GM18508 (cell line): Measurements from ENCODE around the gene AVP.
"Not testable (repeated sequence)": the region's sequence is repeated elsewhere in the genome, so short reads cannot be mapped to it uniquely, and the experiment has no call there.

ENCODE experiments used
- ATAC-seq: cut with Tn5 transposase; IDR thresholded peaks from one replicate; pipeline ENCODE4 v1.9.1; 2021; ENCODE audit warnings: moderate number of reproducible peaks; ENCODE audit not compliant: insufficient read depth, unreplicated experiment

The AVP gene

DNA sequence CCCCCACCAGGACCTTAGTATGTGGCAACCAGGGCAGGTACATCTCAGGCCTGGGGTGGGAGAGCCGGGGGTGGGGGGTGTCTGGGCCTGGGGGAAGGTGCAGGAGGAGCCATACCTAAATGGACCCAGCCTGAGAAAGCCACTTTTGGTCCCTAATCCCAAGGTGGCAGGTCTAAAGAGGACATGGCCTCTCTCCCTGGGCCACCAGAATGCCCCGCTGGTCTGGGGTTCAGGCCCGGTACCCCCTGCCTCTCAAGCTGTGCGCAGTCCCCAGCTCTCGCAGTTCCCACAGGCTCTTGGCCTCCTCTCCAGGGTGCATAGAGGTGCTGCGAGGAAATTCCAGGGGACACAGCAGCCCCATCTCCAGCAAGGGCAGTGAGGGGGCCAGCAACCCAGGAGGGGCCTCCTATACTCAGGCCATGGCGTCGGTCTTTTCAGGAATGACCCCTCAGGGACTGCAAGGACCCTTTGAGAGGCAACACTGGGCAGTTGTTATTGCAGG is 1.1 kb upstream of the AVP start:
- no peak for ATAC-seq

- ATAC-seq, result no peak
These were observed 449 bp upstream of the AVP start for GRCh38 chr20:3084986-3085360.

GRCh38 chr20:3082955-3083952 is 1.3 kb downstream of the AVP start:
- ATAC-seq, result no peak

DNA sequence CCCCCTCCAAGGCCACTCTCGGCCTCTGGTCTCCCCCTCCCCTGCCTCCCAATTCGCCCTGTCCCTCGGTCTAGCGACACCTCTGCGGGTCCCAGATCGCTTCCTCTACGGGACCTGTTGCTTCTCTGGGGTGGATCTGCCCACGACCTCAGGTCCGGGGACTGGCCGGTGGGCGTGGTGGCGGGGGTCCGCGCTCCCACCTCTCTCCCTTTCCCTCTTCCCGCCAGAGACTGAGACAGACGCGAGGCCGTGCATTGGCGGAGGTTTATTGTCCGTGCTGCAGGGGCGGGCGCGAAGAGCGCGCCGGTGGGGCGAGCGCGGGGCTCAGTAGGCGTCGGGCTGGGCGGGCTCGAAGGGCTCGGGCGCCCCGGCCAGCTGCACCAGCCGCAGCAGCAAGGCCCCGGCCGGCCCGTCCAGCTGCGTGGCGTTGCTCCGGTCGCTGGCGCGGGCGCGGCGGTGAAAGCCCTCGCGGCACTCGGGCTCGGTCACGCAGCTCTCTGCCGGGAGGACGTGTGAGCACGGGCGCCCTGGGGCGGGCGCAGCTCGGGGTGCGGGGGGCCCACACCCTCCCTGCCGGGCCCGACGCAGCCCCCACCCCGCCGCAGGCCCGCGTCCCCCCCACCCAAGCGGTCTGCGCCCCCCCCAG is 2.1 kb downstream of the AVP start:
- ATAC-seq, result no peak

DNA sequence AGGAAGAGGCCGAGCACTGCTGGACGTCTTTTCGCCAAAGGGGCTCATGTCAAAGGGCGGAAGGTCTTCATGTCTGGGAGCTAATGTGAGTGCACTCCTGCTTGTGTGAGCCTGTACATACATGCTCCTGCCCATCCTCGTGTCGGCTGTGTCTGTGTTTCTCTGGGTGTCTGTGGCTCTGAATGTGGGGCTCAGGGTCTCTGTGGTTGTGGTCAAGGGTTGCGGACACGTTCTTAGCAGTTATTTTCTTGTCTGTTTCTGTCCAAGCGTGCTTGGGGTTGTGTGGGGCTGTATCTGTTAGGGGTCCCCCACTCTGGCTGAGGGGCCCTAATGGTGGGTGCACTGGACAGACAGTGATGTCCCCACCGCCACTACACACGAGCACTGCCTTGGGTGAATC is 2.9 kb downstream of the AVP start:
- ATAC-seq, result no peak

- ATAC-seq, result no peak
These were observed 3.6 kb downstream of the AVP start for GRCh38 chr20:3080939-3081388.

DNA sequence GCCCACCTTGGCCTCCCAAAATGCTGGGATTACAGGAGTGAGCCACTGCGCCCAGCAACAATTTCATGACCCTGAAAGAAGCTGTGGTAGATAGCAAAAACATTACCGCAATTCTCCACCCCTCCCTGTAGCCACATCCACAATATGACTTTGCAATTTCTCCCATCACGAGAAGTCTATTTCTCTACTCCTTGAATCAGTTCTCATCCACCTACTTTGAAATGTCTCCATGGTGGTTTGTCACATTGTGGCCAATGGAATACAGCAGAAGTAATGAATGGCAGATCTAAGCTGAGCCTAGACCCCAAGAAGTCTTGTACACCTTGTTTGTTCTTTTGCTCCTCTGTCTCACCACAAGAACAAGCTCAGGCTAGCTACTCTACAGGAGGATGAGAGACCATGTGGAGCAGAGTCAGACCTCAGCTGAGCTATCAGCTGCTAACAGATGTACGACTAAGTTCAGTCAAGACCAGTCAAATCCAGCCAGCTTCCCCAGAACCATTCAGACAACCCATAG is 6.8 kb downstream of the AVP start:
- no peak for ATAC-seq

DNA sequence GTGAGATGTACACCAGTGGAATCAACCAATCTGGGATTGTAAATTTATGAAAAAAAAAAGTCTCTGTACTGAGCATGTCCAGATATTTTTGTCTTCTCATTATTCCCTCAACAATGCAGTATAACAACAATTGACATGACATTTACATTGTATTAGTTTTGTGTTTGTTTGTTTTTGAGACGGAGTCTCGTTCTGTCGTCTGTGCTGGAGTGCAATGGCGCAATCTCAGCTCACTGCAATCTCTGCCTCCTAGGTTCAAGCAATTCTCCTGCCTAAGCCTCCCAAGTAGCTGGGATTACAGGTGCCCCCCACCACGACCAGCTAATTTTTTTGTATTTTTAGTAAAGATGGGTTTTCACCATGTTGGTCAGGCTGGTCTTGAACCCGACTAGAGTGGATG is 9.2 kb downstream of the AVP start:
- ATAC-seq, result not testable (repeated sequence)

GRCh38 chr20:3074812-3075211 is 9.7 kb downstream of the AVP start:
- no peak for ATAC-seq

DNA sequence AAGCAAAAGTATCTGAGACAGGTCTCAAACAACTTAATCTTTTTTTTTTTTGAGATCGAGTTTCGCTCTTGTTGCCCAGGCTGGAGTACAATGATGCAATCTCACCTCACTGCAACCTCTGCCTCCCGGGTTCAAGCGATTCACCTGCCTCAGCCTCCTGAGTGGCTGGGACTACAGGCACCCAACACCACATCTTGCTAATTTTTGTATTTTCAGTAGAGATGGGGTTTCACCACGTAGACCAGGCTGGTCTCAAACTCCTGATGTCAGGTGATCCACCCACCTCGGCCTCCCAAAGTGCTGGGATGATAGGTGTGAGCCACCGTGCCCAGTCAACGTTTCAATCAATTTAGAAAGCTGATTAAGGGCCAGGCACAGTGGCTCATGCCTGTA is 11.3 kb downstream of the AVP start:
- ATAC-seq, result not testable (repeated sequence)

DNA sequence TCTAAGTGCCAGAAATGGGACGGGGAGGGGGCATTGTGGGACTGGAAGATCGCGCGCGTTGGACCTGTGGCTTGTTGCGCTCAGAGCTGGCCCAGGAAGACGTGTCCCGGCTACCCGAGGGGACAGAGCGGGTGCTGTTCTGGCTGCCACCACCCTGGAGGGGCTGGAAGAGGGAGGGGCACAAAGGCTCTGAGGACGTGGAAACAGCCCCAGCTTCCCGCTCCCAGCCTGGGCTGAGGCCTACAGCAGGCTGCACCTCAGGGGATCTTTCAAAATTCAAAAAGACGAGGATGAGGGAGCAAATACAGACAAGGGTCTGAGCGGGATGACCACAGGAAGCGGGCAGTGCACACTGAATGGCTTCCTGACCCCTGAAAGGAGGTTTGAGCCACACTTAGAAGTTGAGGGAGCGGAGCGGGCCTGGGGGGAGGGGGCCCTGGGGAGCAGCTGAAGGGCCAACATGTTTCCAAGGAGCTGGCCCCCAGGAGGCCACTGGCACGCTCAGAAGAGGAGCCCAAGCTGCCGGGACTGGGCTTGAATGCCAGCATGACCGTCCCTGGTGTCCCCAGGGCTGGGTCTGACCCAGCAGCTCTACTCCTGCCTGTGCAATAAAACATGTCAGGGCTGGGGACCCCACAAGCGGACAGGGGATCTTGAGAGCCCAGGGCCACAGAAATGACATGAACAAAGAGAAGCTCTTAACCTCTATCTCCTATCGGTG is 11.8 kb downstream of the AVP start:
- no peak for ATAC-seq

- no peak for ATAC-seq
These were observed 12.7 kb downstream of the AVP start, which contains the start of gene OXT for GRCh38 chr20:3071610-3072529. TSS of gene OXT (plus strand) at chr20:3071620. CDS start at chr20:3071656, 36 bp downstream.

GRCh38 chr20:3071266-3071609 is 13.3 kb downstream of the AVP start:
- ATAC-seq, result no peak

- no peak for ATAC-seq
These were observed 13.8 kb downstream of the AVP start for GRCh38 chr20:3070725-3071124.

DNA sequence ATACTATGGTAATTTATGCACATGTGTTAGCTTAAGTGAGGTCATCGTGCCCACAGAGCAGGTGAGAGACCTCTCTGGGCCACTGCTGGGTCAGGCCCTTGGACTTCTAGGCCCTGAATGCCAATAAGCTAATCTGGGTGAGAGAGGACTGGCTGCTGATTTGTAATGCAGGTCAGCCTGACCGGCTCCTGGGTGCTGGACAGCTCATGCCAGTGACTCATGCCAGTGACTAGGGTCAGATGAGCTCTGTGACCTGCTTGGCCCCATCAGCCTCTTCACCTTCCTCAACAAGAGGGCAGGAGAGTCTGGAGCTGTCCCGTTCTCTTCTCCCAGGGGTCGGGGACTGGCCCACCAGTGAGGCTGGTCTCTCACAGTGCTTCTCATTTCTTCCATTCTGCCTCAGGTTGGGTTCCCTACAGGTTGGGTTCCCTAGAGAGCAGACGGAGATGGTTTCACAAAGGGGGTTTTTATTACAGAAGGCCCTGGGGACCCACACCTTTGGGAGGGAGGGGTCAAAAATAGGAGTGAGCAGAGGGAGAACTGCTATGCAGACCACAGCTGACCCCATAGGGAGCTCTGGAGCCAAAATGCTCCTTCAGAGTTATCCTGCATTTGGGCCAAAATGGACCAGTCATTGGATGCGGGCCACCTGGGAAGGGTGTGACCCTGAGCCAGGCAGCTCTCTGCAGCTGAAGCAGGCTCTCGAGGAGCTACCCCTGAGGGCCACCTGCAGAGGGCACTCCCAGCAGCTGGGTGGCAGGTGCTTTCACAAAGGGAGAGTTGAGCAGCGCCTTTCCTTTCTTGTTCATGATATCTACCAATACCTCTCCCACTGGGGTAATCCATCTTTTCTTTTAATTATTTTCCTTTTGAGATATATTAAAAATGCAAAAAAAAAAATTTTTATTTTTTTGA is 15.3 kb downstream of the AVP start:
- no peak for ATAC-seq

DNA sequence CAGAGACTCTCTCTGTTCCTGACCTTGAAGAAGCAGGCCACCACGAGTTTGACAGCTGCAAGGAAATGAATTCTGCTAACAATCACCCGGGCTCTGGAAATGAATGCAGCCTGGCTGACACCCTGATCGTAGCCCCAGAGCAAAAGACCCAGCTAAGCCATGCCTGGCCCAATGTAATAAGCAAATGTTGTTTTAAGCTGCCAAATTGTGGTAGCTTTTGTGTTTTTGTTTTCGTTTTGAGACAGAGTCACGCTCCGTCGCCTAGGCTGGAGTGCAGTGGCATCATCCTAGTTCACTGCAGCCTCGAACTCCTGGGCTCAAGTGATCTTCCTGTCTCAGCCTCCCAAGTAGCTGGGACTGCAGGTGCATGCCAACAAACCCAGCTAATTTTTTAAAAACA is 16.4 kb downstream of the AVP start:
- no peak for ATAC-seq

DNA sequence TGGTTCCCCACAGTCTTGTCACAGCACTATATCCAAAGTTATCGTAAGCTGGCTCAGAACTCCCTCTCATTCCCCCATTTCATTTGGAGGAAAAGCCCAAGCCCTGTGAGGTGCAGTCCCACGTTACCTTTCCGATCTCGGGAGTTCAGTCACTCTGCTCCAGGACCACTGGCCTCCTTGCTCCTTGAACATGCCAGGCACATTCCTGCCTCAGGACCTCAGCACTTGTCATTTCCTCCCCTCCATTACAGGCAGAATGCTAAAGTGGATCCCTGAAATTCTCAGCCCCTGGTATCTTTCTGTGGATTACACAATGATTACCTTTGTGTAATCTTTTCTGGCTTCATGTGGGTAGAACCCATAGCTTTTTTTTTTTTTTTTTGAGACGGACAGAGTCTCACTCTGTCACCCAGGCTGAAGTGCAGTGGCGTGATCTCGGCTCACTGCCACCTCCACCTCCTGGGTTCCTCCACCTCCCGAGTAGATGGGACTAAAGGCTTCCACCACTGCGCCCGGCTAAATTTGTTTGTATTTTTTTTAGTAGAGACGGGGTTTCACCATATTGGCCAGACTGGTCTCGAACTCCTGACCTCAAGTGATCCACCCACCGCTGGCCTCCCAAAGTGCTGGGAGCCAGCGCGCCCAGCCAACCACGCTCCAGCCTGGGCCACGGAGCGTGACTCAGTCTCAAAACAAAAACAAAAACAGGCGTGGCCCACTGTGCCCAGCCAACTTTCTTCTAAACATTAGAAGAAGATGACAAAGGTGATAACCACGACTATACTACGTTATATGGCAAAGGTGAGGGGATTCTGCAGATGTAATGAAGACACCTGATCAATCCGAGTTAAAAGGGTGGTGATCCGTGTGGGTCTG is 17.1 kb downstream of the AVP start:
- no peak for ATAC-seq

GRCh38 chr20:3064119-3064518 is 20.4 kb downstream of the AVP start:
- ATAC-seq, result not testable (repeated sequence)
